CD4-positive, alpha-beta T cell treated with Interferon gamma for 1 hour (primary cell): Measurements from ENCODE around the gene ERBIN.
"Not testable (repeated sequence)": the region's sequence is repeated elsewhere in the genome, so short reads cannot be mapped to it uniquely, and the experiment has no call there.

ENCODE experiments used
- DNase-seq: peaks from one replicate; pipeline ENCODE4 v3.0.0-alpha.2; 2020

The ERBIN gene

DNA sequence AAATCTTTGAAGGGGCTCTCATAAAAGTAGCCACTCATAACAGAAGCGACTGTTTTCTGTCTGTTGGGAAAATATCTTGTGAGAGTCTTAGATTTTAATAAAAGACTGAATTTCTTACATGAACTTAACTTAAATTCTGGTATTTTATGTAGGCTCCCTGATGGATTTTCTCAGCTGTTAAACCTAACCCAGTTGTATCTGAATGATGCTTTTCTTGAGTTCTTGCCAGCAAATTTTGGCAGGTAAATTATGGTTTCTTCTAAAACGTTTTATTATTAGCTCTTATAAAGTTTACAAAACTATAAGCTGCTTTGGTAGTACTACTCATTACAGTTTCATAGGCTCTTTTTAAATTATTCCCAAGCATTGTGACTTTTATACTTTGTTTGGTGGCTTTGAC, 87.0 kb downstream of the ERBIN start:
- DNase-seq = no peak

GRCh38 chr5:66013906-66014305, 87.5 kb downstream of the ERBIN start:
- DNase-seq = no peak

DNA sequence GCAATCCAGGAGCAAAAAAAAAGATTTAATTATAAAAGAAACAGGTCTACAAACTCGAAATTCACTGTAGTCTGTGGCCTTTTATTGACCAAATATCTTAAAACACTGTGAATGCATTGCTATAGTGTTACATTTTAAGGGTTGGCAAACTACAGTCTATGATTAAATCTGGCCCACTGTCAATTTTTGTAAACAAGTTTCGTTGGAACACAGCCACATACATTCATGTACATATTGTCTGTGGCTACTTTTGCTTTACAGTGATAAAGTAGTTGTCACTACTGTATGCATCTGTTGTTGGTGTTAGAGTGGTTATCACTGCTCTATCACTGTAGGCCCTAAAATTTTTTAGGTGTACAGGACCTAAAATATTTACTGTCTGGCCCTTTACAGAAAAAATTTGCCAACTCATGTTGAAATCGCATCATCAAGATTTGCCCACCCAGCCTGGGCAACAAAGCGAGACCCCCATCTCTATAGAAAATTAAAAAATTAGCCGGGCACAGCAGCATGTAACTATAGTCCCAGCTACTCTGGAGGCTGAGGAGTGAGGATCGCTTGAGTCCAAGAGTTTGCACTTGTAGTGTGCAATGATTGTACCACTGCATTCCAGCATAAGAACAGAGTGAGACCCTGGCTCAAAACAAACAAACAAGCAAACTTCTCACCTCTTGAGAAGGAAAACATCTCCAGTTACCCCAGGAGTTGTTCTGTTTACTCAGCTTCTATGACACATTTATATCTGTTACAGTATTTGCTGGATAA, 89.0 kb downstream of the ERBIN start:
- no peak for DNase-seq

- no peak for DNase-seq
Observed at GRCh38 chr5:66021585-66021984, 95.2 kb downstream of the ERBIN start.

GRCh38 chr5:66039296-66039695, 112.9 kb downstream of the ERBIN start:
- no peak for DNase-seq

DNA sequence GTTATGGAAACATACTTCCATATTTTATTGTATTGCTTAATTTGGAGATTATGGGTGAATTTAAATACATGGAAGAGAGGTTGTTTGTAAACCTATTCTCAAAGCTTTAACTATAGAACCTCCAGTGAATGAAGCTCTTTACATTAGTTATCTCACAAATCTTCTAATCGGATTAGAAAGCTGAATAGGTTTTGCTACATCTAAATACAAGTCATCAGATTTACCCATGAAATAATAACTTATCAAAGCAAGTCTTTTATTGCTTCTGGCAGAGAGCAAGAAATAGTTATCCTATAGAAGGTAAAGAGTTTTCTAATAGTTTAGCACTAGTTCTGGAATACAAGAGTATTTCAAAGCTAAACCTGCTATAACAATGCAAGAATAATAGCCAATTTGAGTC, 113.3 kb downstream of the ERBIN start:
- no peak for DNase-seq

GRCh38 chr5:66041627-66042026, 115.3 kb downstream of the ERBIN start:
- DNase-seq = no peak

DNA sequence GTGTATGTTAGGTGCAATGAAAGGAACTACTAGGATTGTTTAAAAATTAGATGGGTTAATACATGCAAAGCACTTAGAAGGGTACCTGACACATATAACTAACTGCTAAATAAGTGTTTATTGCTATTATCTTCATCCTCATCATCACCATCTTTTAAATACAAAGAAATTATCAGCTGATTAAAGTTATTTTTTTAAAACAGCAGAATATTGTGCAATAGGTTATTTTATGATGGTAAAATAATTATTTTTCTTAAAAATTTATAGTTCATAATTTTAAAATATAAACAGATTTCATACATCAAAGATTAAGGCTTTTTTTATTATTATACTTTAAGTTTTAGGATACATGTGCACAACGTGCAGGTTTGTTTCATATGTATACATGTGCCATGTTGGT, 130.9 kb downstream of the ERBIN start:
- DNase-seq = no peak

- DNase-seq = not testable (repeated sequence)
Observed at GRCh38 chr5:66061320-66061719, 134.9 kb downstream of the ERBIN start.

GRCh38 chr5:66063061-66063460, 136.7 kb downstream of the ERBIN start:
- DNase-seq = not testable (repeated sequence)

DNA sequence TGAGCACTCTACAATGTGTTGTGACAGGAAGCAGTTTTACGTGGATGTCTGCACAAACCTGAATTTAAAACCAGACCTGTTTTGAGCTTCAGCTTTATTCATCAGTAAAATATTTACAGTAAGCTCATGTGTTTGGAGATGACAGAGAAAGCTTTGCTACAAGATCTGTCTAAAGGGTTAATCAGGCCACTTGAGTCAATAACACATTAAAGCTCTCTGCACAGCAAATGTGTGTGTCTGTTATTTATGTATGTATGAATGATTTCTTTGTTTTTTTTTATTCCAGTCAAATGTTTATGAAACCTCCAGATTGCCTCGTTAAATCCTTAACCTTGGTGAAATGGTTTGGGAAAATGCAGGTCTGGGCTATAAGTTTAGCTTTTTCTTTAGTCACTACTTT, 140.5 kb downstream of the ERBIN start:
- DNase-seq = no peak

DNA sequence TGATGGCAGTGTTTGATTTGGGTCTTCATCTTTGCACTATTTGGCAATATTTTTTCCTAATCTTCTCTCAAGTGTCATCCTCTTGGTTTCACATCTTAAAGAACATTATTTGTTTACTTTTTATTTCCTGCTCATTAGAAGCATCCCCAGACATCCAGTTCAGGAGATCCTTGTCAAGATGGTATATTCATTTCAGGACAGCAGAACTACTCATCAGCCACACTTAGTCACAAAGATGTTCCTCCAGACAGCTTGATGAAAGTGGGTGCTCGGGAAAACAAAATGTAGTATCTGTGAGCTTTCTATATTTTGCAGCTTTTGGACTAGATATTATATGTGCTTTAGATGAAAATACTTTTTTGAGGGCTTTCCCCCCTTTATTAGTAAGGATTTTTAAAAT, 145.7 kb downstream of the ERBIN start:
- DNase-seq = no peak

DNA sequence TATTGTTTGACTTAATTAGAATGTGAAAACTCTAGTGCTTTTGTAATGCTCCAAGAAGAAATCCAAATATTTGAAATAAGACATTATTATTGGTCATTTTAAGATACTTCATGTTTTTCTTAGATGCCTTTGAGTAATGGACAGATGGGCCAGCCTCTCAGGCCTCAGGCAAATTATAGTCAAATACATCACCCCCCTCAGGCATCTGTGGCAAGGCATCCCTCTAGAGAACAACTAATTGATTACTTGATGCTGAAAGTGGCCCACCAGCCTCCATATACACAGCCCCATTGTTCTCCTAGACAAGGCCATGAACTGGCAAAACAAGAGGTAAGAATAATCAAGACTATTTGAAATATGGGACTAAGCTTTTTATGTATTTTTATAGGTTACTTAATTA, 148.5 kb downstream of the ERBIN start:
- DNase-seq = no peak

GRCh38 chr5:66080664-66081063, 154.3 kb downstream of the ERBIN start:
- no peak for DNase-seq

- no peak for DNase-seq
Observed at GRCh38 chr5:66089384-66089783, 163.0 kb downstream of the ERBIN start.

GRCh38 chr5:66100851-66101250, 174.5 kb downstream of the ERBIN start:
- no peak for DNase-seq

- no peak for DNase-seq
Observed at GRCh38 chr5:66113160-66113559, 186.8 kb downstream of the ERBIN start.

DNA sequence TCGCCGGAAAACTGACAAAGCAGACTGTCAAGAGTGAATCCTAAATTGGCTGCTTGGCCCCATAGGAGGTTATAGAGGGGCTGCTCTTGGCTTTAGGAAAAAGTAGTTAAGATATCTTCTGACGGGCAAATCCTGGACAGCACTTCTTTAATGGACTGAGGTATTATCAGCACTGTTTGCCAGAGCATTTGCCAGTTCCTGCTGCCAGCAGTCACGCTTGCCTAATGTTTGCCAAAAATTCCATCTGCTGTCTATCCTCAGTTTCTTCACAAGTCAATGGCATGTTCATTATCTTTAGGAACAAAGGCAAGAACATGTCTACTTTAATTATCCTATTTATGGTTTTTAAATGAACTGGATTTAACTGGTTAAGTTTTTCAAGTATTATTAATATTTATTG, 191.9 kb downstream of the ERBIN start:
- DNase-seq = no peak

DNA sequence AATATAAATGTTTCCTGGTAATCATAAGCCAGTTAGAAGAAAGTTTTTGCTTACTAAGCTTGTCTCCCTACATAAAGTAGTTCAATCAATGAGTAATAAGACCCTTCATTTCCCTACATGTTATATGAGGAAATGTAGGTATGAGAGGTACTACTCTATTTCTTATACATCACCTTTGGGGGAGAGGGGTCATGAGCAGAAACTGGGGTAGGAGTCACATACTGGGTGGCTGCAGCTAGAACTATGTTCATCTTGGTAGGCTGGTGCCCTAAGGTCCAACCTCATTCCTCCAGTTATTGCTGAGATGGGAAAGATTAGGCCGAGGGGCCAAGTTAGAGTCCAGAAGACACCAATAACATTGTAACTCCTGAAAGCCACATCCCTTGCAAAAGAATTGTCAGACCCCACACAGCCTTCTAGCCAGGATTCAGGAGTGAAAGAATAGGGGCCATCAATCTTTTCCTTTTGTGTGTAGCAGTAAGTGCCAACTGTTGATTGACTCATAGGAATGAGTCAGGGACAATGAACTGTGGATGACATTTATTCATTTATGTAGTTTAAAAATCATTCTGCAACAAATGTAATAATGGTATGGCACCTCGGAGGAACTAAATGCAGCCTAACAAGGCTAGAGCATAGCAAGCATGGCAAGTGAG, 196.1 kb downstream of the ERBIN start:
- DNase-seq = no peak

DNA sequence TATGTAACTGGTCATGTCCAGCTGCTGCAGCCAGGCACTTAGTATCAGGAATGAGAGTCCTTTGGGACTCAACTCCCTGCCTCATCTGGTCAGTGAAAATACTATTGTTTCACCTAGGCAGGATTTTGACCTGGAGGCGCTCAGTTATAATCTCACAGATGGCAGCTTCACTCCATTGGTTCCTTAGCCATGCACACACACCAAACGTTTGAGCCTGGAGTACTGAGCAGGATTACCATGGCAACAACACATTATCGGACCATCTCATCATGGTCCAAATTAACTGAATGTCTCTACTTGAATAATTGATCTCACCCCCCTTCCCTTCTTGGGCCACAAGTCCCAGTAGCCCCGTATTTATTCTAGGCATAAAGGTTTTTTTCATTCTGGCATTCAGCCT, 202.8 kb downstream of the ERBIN start:
- no peak for DNase-seq

GRCh38 chr5:66130493-66130892, 204.1 kb downstream of the ERBIN start:
- DNase-seq = no peak
